Activated CD4-positive, CD25-positive, alpha-beta regulatory T cell treated with anti-CD3 and anti-CD28 coated beads, Interleukin-2, amount 50 U/mL, for 16 hours (primary cell): ENCODE results near the gene CENPQ.
A peak's percentile ranks its signal among the peaks of the same experiment; 100 is the strongest.
"Not testable (repeated sequence)": the region's sequence is repeated elsewhere in the genome, so short reads cannot be mapped to it uniquely, and the experiment has no call there.

ENCODE experiments used
- DNase-seq: peaks from one replicate; pipeline ENCODE4 v3.0.0-alpha.2; 2020; ENCODE audit warnings: low read depth, low spot score

Gene CENPQ, protein sequence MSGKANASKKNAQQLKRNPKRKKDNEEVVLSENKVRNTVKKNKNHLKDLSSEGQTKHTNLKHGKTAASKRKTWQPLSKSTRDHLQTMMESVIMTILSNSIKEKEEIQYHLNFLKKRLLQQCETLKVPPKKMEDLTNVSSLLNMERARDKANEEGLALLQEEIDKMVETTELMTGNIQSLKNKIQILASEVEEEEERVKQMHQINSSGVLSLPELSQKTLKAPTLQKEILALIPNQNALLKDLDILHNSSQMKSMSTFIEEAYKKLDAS

GRCh38 chr6:49462927-49463611, at the start of gene CENPQ, which contains the start of gene MMUT:
Gene CENPQ (plus strand): TSS chr6:49463370. CDS start chr6:49470177, 6,807 bp downstream.
Gene MMUT (minus strand): TSS chr6:49463253. CDS start chr6:49459466, 3,787 bp downstream.
- DNase-seq: peak; percentile 84

- no peak for DNase-seq
Measured at GRCh38 chr6:49415358-49415757, 47.8 kb upstream of the CENPQ start.

DNA sequence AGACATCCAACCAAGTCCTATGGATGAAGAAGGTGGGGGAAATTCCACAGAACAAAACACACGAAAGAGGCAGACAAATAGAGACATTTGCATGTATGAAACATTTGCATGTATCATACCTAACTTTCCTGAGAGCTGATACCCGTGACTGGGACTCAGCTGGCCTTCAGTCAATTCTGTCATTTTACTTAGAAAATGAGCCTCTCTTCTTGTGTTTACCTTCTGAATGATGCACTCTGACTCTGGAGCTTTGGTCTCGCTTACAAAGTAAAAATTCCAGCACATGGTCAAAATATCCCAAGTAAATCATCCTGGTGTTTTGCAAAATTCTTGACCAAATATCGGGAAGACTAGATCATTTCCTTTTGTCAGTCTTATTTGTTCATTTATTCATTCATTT, 47.0 kb upstream of the CENPQ start:
- DNase-seq: no peak

DNA sequence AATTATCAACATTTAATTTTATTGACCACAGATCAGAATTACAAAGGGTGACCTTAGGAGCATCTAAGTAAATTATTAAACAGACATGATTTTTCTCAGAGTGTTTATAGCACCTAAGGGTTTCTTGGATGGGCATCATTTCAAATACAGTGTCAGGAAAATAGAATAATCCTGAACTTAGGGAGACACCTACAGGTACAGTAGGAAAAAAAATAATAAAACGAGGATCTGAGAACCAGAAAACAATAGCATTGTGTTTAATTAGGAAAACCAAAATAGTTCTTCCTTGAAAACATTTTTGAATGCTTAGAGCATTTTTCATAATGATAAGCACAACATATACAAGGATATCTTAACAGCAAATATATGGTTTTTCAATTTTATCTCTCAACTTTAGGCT, 39.4 kb upstream of the CENPQ start:
- DNase-seq: no peak

DNA sequence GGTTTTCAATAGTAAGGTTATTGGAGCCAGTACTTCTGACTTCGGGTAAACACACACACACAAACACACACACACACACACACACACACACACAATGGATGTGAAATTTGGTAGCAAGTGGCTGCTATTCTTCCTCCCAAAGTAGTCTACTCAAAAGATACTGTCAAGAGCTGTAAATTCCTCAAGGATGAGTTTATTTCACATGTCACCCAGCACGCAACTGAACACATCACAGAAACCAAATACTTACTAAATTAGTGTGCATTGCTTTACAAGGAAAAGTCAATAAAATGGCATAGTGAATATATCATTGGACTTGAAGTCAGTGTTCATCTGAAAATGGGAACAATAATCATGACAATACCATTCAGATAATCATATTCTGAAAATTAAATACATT, 33.0 kb upstream of the CENPQ start:
- DNase-seq: no peak

DNA sequence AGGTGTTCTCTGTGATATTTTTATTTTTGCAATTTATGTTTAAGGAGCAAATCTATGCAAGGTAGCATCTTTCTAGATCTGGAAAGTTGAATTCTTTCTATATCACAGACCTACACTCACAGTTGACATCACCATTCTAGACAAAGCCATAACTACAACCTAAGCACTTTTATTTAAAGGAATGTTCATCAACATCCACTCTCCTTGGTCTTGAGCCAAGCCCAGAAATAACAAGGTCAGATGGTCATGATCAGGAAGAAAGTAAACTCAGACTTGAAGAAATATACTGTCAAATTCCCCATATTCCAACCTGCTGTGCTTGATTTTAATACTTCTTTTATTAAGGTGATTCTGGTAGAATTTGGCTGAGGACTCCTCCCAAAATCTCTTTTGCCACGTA, 32.3 kb upstream of the CENPQ start:
- no peak for DNase-seq

- no peak for DNase-seq
Measured at GRCh38 chr6:49453221-49453620, 9.9 kb upstream of the CENPQ start.

GRCh38 chr6:49454787-49455709, 8.1 kb upstream of the CENPQ start:
- no peak for DNase-seq

DNA sequence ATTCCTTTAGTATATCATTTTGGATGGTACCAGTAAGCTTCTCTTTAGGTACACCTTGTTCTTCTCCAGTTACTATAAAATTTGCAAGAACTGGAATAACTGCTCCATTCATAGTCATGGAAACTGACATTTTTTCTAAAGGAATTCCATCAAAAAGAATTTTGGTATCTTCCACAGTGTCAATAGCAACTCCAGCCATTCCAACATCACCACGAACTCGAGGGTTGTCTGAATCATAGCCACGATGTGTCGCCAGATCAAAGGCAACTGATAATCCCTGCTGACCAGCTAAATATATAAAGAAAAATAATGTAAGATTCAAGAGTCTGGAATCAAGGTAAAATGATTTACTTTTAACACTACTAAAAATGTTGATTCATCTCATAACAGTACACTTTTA, 5.4 kb upstream of the CENPQ start:
- no peak for DNase-seq

DNA sequence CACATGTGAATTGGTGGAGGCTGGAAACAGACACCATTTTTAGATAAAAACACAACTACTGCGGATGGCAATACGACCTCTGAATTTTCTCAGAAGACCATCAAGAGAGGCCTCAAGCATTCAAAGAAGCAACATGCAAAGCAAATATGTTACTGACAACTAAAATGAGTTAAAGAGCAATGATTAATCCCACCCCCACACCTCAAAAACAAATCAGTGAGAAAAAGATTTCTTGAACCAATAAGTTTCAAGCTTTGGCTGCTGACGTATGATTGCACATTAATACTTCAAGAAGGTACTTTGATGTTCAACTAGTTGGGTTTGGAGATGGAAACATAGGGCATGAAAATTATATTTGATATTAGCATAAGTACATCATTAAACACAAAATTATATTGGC, 1.1 kb upstream of the CENPQ start:
- no peak for DNase-seq

DNA sequence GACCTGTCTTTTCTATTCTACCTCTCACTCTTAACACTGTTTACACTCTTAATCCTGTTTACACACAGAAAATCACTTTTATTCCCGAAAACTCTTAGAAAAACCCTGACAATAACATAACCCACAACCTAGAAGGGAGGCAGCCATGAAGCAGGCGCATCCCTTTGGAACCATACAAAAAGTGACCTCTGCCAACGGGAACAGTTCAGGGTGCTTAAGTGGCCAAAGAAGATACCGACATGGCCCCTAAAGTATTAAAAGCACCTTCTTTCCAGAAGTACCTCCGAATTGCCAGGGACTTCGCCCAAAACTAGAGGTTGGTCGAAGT, 607 bp upstream of the CENPQ start:
- no peak for DNase-seq

- DNase-seq: no peak
Measured at GRCh38 chr6:49463612-49463967, 420 bp downstream of the CENPQ start.

- DNase-seq: no peak
Measured at GRCh38 chr6:49464691-49465090, 1.5 kb downstream of the CENPQ start.

GRCh38 chr6:49468042-49468441, 4.9 kb downstream of the CENPQ start:
- DNase-seq: no peak

DNA sequence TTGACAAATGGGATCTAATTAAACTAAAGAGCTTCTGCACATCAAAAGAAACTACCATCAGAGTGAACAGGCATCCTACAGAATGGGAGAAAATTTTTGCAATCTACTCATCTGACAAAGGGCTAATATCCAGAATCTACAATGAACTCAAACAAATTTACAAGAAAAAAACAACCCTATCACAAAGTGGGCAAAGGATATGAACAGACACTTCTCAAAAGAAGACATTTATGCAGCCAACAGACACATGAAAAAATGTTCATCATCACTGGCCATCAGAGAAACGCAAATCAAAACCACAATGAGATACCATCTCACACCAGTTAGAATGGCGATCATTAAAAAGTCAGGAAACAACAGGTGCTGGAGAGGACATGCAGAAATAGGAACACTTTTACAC, 13.4 kb downstream of the CENPQ start:
- DNase-seq: not testable (repeated sequence)

DNA sequence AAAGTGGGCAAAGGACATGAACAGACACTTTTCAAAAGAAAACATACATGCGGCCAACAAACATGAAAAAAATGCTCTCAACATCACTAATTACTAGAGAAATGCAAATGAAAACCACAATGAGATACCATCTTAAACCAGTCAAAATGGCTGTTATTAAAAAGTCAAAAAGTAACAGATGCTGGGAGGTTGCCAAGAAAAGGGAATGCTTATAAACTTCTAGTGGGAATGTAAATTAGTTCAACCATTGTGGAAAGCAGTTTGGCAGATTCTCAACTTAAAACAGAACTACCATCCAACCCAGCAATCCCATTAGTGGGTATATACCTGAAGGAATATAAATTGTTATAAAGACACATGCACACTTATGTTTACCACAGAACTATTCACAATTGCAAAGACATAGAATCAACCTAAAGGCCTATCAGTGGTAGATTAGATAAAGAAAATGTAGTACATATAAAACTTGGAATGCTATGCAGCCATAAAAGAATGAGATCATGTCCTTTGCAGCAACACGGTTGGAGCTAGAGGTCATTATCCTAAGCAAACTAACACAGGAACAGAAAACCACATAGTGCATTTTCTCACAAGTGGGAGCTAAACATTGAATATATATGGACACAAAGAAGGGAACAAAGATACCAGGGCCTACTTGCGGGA, 16.3 kb downstream of the CENPQ start:
- no peak for DNase-seq

DNA sequence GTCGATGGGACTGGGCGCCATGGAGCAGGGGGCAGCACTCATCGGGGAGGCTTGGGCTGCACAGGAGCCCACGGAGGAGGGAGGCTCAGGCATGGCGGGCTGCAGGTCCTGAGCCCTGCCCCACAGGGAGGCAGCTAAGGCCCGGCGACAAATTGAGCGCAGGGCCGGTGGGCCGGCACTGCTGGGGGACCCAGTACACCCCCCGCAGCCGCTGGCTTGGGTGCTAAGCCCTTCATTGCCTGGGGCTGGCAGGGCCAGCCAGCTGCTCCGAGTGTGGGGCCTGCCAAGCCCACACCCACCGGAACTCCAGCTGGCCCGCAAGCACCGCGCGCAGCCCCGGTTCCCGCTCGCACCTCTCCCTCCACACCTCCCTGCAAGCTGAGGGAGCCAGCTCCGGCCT, 18.7 kb downstream of the CENPQ start:
- not testable (repeated sequence) for DNase-seq

DNA sequence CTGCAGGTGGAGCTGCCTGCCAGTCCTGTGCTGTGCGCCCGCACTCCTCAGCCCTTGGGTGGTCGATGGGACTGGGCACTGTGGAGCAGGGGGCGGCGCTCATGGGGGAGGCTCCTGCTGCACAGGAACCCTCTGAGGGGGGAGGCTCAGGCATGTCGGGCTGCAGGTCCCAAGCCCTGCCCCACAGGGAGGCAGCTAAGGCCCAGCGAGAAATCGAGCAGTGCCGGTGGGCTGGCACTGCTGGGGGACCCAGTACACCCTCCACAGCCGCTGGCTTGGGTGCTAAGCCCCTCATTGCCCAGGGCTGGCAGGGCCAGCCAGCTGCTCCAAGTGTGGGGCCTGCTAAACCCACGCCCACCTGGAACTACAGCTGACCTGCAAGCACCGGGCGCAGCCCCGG, 20.2 kb downstream of the CENPQ start:
- DNase-seq: not testable (repeated sequence)

DNA sequence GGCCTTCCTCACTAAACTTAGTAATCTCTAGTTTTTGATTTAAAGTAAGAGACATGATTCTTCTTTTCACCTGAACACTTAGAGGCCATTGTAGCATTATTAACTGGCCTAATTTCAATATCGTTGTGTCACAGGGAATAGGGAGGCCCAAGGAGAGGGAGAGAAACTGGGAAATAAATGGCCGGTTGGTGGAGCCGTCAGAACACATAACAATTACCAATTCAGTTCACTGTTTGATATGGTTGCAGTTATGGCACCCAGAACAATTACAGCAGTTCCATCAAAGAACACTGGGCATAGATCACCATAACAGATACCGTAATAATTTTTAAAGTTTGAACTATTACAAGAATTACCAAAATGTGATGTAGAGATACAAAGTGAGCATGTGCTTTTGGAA, 27.5 kb downstream of the CENPQ start:
- DNase-seq: no peak

GRCh38 chr6:49497304-49497703, 34.1 kb downstream of the CENPQ start:
- DNase-seq: no peak

- DNase-seq: no peak
Measured at GRCh38 chr6:49499126-49499525, 36.0 kb downstream of the CENPQ start.

- no peak for DNase-seq
Measured at GRCh38 chr6:49499623-49500022, 36.5 kb downstream of the CENPQ start, which contains the start of gene GLYATL3. Gene GLYATL3 (plus strand): TSS chr6:49499923. CDS start chr6:49511991, 12,068 bp downstream.
